OCI-LY1 (cell line): Measurements from ENCODE around the gene FHL1.

Experiments
- H2AFZ ChIP-seq: fragments of 200-600 bp; sonication (generic), shearing (Covaris generic); 2 replicates; pipeline ENCODE4 v1.6.0; 2014; ENCODE audit warnings: antibody characterized with exemption, mild to moderate bottlenecking, low read length
- H3F3A ChIP-seq: fragments of 200-600 bp; sonication (generic), shearing (Covaris generic); 2 replicates; pipeline ENCODE4 v1.6.0; 2014; ENCODE audit warnings: mild to moderate bottlenecking, antibody characterized with exemption, low read length, moderate library complexity; ENCODE audit not compliant: insufficient read depth
- H3K27ac ChIP-seq: fragments of 200-600 bp; sonication (generic); 2 replicates; pipeline ENCODE4 v1.5.1; 2014; ENCODE audit warnings: low read length, mixed run types, mild to moderate bottlenecking, low read depth; ENCODE audit not compliant: poor library complexity, severe bottlenecking
- H3K27me3 ChIP-seq: fragments of 200-600 bp; sonication (generic); 2 replicates; pipeline ENCODE4 v1.6.0; 2014; ENCODE audit warnings: antibody characterized with exemption, mild to moderate bottlenecking, low read length, moderate library complexity; ENCODE audit not compliant: insufficient read depth
- H3K36me3 ChIP-seq: fragments of 200-600 bp; sonication (generic); 2 replicates; pipeline ENCODE4 v1.6.1; 2014; ENCODE audit warnings: mild to moderate bottlenecking, antibody characterized with exemption, low read length, moderate library complexity, mixed read lengths; ENCODE audit not compliant: insufficient read depth
- H3K4me1 ChIP-seq: fragments of 200-600 bp; sonication (generic); 2 replicates; pipeline ENCODE4 v1.5.1; 2014; ENCODE audit warnings: mild to moderate bottlenecking, low read length, moderate library complexity; ENCODE audit not compliant: insufficient read depth, severe bottlenecking
- H3K4me2 ChIP-seq: fragments of 200-600 bp; sonication (generic), shearing (Covaris generic); 2 replicates; pipeline ENCODE4 v1.6.1; 2014; ENCODE audit warnings: low read length
- H3K4me3 ChIP-seq: fragments of 200-600 bp; sonication (generic); 2 replicates; pipeline ENCODE4 v1.5.1; 2014; ENCODE audit warnings: low read length, low read depth, mild to moderate bottlenecking, mixed read lengths; ENCODE audit not compliant: poor library complexity, severe bottlenecking
- H3K79me2 ChIP-seq: fragments of 200-600 bp; shearing (Covaris generic); 2 replicates; pipeline ENCODE4 v1.6.1; 2016; ENCODE audit warnings: mixed run types, low read length, mixed read lengths; ENCODE audit not compliant: insufficient read depth
- H3K9ac ChIP-seq: fragments of 200-600 bp; sonication (generic), shearing (Covaris generic); 2 replicates; pipeline ENCODE4 v1.6.1; 2014; ENCODE audit warnings: mild to moderate bottlenecking, low read length, mixed read lengths
- H3K9me2 ChIP-seq: fragments of 200-600 bp; sonication (generic), shearing (Covaris generic); 2 replicates; pipeline ENCODE4 v1.6.1; 2014; ENCODE audit warnings: low read depth, mild to moderate bottlenecking, low read length, mixed read lengths
- H3K9me3 ChIP-seq: fragments of 200-600 bp; shearing (Covaris generic); 2 replicates; pipeline ENCODE4 v1.6.1; 2014; ENCODE audit warnings: low read length, mixed read lengths
- H4K20me1 ChIP-seq: fragments of 200-600 bp; sonication (generic), shearing (Covaris generic); 2 replicates; pipeline ENCODE4 v1.6.0; 2016; ENCODE audit warnings: mild to moderate bottlenecking, low read length; ENCODE audit not compliant: insufficient read depth
- EZH2 ChIP-seq: fragments of 200-600 bp; sonication (generic), shearing (Covaris generic); IDR thresholded peaks from 2 replicates; pipeline ENCODE4 v1.8.0; 2017; ENCODE audit warnings: borderline replicate concordance, mixed run types, mild to moderate bottlenecking, antibody characterized with exemption, low read length, moderate library complexity, mixed read lengths
- TF ChIP-seq, protein P1 (sequence below): fragments of 200-600 bp; sonication (generic), shearing (Covaris generic); IDR thresholded peaks from 2 replicates; pipeline ENCODE4 v1.5.1; 2017; ENCODE audit warnings: mild to moderate bottlenecking, antibody characterized with exemption, low read length, moderate library complexity, mixed read lengths

The FHL1 gene

DNA sequence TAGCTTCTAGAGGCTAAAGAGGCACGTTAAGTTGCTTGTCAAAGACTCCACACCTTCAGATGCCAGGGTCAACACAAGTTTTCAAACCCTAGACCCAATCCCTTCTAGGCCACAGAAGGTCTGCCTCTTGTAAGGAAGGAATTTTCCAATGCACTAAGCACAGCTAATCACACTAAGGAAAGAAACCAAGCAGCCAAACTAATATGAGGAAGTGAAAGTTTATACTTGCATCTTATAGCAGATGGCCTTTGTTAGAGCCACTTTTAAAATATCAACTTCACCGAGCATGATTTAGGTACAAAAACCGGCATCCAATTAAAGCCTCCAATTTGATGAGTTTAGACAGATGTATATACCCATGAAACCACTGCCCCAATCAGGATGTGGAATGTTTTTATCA lies 9.9 kb downstream of the FHL1 start:
- Histone ChIP-seq H3K4me1 (no peaks in the 10 kb centered on the region), H3K4me3 (no peak overlapping the region), H3K4me2 (no peak overlapping the region), H3K27ac (no peak overlapping the region), H3K36me3 (no peaks in the 10 kb centered on the region), H3K79me2 (no peaks in the 10 kb centered on the region), H3K9me2 (no peaks in the 10 kb centered on the region), H3F3A (no peaks in the 10 kb centered on the region), H3K9ac (no peak overlapping the region), H2AFZ (no peak overlapping the region), H3K9me3 (no peaks in the 10 kb centered on the region), H3K27me3 (no peaks in the 10 kb centered on the region), H4K20me1 (no peaks in the 10 kb centered on the region)
- no peak for TF ChIP-seq EZH2
- TF ChIP-seq, protein P1, sequence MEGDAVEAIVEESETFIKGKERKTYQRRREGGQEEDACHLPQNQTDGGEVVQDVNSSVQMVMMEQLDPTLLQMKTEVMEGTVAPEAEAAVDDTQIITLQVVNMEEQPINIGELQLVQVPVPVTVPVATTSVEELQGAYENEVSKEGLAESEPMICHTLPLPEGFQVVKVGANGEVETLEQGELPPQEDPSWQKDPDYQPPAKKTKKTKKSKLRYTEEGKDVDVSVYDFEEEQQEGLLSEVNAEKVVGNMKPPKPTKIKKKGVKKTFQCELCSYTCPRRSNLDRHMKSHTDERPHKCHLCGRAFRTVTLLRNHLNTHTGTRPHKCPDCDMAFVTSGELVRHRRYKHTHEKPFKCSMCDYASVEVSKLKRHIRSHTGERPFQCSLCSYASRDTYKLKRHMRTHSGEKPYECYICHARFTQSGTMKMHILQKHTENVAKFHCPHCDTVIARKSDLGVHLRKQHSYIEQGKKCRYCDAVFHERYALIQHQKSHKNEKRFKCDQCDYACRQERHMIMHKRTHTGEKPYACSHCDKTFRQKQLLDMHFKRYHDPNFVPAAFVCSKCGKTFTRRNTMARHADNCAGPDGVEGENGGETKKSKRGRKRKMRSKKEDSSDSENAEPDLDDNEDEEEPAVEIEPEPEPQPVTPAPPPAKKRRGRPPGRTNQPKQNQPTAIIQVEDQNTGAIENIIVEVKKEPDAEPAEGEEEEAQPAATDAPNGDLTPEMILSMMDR: no peak

DNA sequence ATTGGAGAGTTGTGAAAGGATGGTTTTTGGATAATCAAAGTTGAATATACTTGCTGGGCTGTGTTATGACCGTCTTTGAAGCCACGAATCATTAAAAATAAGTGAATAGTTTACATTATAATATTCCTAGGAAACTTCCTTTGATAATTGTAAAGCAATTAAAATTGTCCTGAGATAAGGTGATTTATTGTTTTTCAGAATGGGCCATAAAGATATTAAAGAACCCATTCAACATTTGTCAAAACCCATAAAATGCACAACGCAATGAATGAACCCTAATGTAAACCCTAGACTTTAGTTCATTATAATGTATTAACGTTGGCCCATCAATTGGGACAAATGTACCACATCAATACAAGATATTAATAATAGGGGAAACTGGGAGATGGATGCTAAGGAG lies 11.4 kb downstream of the FHL1 start:
- TF ChIP-seq, protein P1: no peak
- TF ChIP-seq EZH2: no peak
- no peak overlapping the region for H2AFZ ChIP-seq
- no peak overlapping the region for H3K27ac ChIP-seq
- H3K4me1 ChIP-seq: no peaks in the 10 kb centered on the region
- H4K20me1 ChIP-seq: no peaks in the 10 kb centered on the region
- no peaks in the 10 kb centered on the region for H3K9me3 ChIP-seq
- no peak overlapping the region for H3K9ac ChIP-seq
- H3K4me2 ChIP-seq: no peak overlapping the region
- H3K27me3 ChIP-seq: no peaks in the 10 kb centered on the region
- no peaks in the 10 kb centered on the region for H3K79me2 ChIP-seq
- H3K9me2 ChIP-seq: no peaks in the 10 kb centered on the region
- no peak overlapping the region for H3K4me3 ChIP-seq
- no peaks in the 10 kb centered on the region for H3F3A ChIP-seq
- H3K36me3 ChIP-seq: no peaks in the 10 kb centered on the region

DNA sequence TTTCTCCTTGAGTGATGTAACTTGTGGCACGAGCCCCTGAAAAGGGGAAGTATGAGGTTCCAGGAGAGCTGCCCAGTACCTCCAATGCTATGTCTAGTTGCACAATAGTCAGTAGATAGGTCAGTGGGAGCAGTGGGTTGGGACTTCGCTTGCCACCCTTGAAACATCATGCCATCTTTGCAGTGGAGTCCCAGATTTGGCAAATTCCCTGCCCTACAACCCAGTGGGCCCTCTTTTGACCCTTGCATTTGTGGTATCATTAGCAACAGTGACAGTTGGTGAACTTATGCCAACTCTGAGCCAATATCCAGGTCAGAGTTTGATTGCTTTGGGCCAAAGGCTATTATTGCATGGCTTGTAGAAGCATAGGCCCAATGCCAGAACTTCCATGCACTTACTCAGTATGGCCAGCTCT lies 12.3 kb downstream of the FHL1 start:
- H3K36me3 ChIP-seq: no peaks in the 10 kb centered on the region
- no peaks in the 10 kb centered on the region for H3K4me1 ChIP-seq
- no peak for TF ChIP-seq EZH2
- TF ChIP-seq, protein P1: no peak
- no peak overlapping the region for H3K4me2 ChIP-seq
- no peaks in the 10 kb centered on the region for H3K9me2 ChIP-seq
- no peaks in the 10 kb centered on the region for H3F3A ChIP-seq
- H3K27me3 ChIP-seq: no peaks in the 10 kb centered on the region
- no peak overlapping the region for H3K27ac ChIP-seq
- no peak overlapping the region for H3K4me3 ChIP-seq
- no peaks in the 10 kb centered on the region for H3K79me2 ChIP-seq
- H3K9me3 ChIP-seq: no peaks in the 10 kb centered on the region
- H2AFZ ChIP-seq: no peak overlapping the region
- H3K9ac ChIP-seq: no peak overlapping the region
- no peaks in the 10 kb centered on the region for H4K20me1 ChIP-seq
